BJ (cell line): ENCODE data around the gene MFSD2A. TPM values are rescaled to one million over a fixed set of nuclear protein-coding genes. Genes with fewer than 3 reads are reported as not detected.

Experiments used
- CTCF ChIA-PET: fragments of 350-600 bp; formaldehyde crosslinking; extraction: SDS; loops from one replicate; lab custom pipeline; 2021; ENCODE audit warnings: antibody characterized with exemption, inconsistent platforms; lab: Yijun Ruan, JAX
- POLR2A ChIA-PET: fragments of 300-600 bp; sonication (Branson Sonifier 250); formaldehyde crosslinking; extraction: SDS; loops from one replicate; lab custom pipeline; 2021; ENCODE audit warnings: antibody characterized with exemption; lab: Charles Lee
- DNase-seq: peaks from one replicate; pipeline ENCODE4 v3.0.0-alpha.2; 2011; ENCODE audit warnings: low read depth
- H3K27me3 ChIP-seq: 2 replicates; pipeline ENCODE4 v1.6.0; 2011; ENCODE audit warnings: low read length; ENCODE audit not compliant: control insufficient read depth, insufficient read depth
- H3K36me3 ChIP-seq: 2 replicates; pipeline ENCODE4 v1.5.1; 2011; ENCODE audit warnings: low read length; ENCODE audit not compliant: control insufficient read depth, insufficient read depth
- H3K4me3 ChIP-seq: 2 replicates; pipeline ENCODE4 v1.5.1; 2011; ENCODE audit warnings: low read depth, mild to moderate bottlenecking, control low read depth, low read length
- CTCF ChIP-seq: IDR thresholded peaks from 2 replicates; pipeline ENCODE4 v1.5.1; 2011; ENCODE audit warnings: low read depth, mild to moderate bottlenecking, control low read depth, inconsistent platforms, low read length, moderate library complexity; ENCODE audit not compliant: insufficient read depth
- polyA plus RNA-seq: library from polyadenylated mRNA; depleted of rRNA; stranded (reverse); fragments of >200 nt; gene quantifications from 2 replicates; pipeline ENCODE4 v1.2.3, GENCODE V29; 2011

The MFSD2A gene
- polyA plus RNA-seq, 1 experiment: 2.0 TPM

- TF ChIP-seq CTCF: no peak
- ChIA-PET POLR2A (no interaction called here), CTCF (no interaction called here)
- Histone ChIP-seq H3K36me3 (no peaks in the 10 kb centered on the region), H3K4me3 (no peak overlapping the region), H3K27me3 (peaks cover 9% of the 10 kb centered on the region)
- no peak for DNase-seq
Observed at GRCh38 chr1:39946216-39946615, 8.7 kb upstream of the MFSD2A start.

- no peak for TF ChIP-seq CTCF
- DNase-seq: no peak
- Histone ChIP-seq H3K36me3 (no peaks in the 10 kb centered on the region), H3K27me3 (peaks cover 3% of the 10 kb centered on the region; the same call in 1 of the 2 replicates), H3K4me3 (no peak overlapping the region)
- CTCF ChIA-PET: interaction anchor here (0.6 to 1.3 kb wide), 2 partner anchors 38 to 131 kb away, joined by 3 read pairs; no protein-coding TSS in a partner anchor
- POLR2A ChIA-PET: no interaction called here
Observed at GRCh38 chr1:39947260-39947659, 7.7 kb upstream of the MFSD2A start.

GRCh38 chr1:39949891-39950290 lies 5.1 kb upstream of the MFSD2A start:
- TF ChIP-seq CTCF: no peak
- ChIA-PET POLR2A (no interaction called here), CTCF (interaction anchor here (0.7 to 1.6 kb wide), 5 partner anchors 13 to 51 kb away, joined by 3 to 5 read pairs (median 3); no protein-coding TSS in a partner anchor)
- no peak for DNase-seq
- no peaks in the 10 kb centered on the region for H3K36me3 ChIP-seq
- no peak overlapping the region for H3K4me3 ChIP-seq
- peaks cover 3% of the 10 kb centered on the region; the same call in 1 of the 2 replicates for H3K27me3 ChIP-seq

GRCh38 chr1:39951926-39952325 lies 3.0 kb upstream of the MFSD2A start:
- Histone ChIP-seq H3K27me3 (no peaks in the 10 kb centered on the region), H3K4me3 (no peak overlapping the region), H3K36me3 (no peaks in the 10 kb centered on the region)
- no peak for DNase-seq
- ChIA-PET POLR2A (no interaction called here), CTCF (interaction anchor here (1.3 to 1.4 kb wide), 2 partner anchors 22 to 32 kb away, joined by 3 read pairs; no protein-coding TSS in a partner anchor)
- no peak for TF ChIP-seq CTCF

- Histone ChIP-seq H3K36me3 (no peaks in the 10 kb centered on the region), H3K4me3 (no peak overlapping the region), H3K27me3 (no peaks in the 10 kb centered on the region)
- TF ChIP-seq CTCF: no peak
- DNase-seq: no peak
- POLR2A ChIA-PET: no interaction called here
- CTCF ChIA-PET: interaction anchor here (1.3 to 2.0 kb wide), 3 partner anchors 21 to 33 kb away, joined by 3 to 7 read pairs (median 3); no protein-coding TSS in a partner anchor
Observed at GRCh38 chr1:39952359-39953110, 2.4 kb upstream of the MFSD2A start.
